HEK293T (cell line): ENCODE results near the gene TEAD3.

Source experiments
- ARNT ChIP-seq: fragments of 450-650 bp; IDR thresholded peaks from 2 replicates; pipeline ENCODE4 v1.6.1; 2017; ENCODE audit warnings: mild to moderate bottlenecking
- BHLHE40 ChIP-seq: fragments of 450-650 bp; IDR thresholded peaks from 2 replicates; pipeline ENCODE4 v1.6.1; 2016; ENCODE audit warnings: mild to moderate bottlenecking, moderate library complexity, borderline replicate concordance
- ELF4 ChIP-seq: fragments of 450-650 bp; IDR thresholded peaks from 2 replicates; pipeline ENCODE4 v1.6.1; 2017; ENCODE audit warnings: antibody characterized with exemption
- FOXA1 ChIP-seq: fragments of 450-650 bp; IDR thresholded peaks from 2 replicates; pipeline ENCODE4 v1.6.1; 2016; ENCODE audit warnings: mild to moderate bottlenecking
- FOXK2 ChIP-seq: fragments of 450-650 bp; IDR thresholded peaks from 2 replicates; pipeline ENCODE4 v1.6.1; 2016; ENCODE audit warnings: mild to moderate bottlenecking
- FOXM1 ChIP-seq: fragments of 450-650 bp; IDR thresholded peaks from 2 replicates; pipeline ENCODE4 v1.6.1; 2017; ENCODE audit warnings: mild to moderate bottlenecking, borderline replicate concordance
- HDGF ChIP-seq: fragments of 450-650 bp; IDR thresholded peaks from 2 replicates; pipeline ENCODE4 v1.6.1; 2017; ENCODE audit warnings: antibody characterized with exemption, borderline replicate concordance
- NFRKB ChIP-seq: fragments of 450-650 bp; IDR thresholded peaks from 2 replicates; pipeline ENCODE4 v1.6.1; 2016; ENCODE audit warnings: mild to moderate bottlenecking, moderate library complexity
- PKNOX1 ChIP-seq: fragments of 450-650 bp; IDR thresholded peaks from 2 replicates; pipeline ENCODE4 v1.6.1; 2016
- SP1 ChIP-seq: fragments of 450-650 bp; IDR thresholded peaks from 2 replicates; pipeline ENCODE4 v1.6.1; 2017
- SUZ12 ChIP-seq: fragments of 450-650 bp; IDR thresholded peaks from 2 replicates; pipeline ENCODE4 v1.6.1; 2016; ENCODE audit warnings: mild to moderate bottlenecking
- TARDBP ChIP-seq: fragments of 450-650 bp; IDR thresholded peaks from 2 replicates; pipeline ENCODE4 v1.6.1; 2016
- ZNF384 ChIP-seq: fragments of 450-650 bp; IDR thresholded peaks from 2 replicates; pipeline ENCODE4 v1.6.1; 2016

DNA sequence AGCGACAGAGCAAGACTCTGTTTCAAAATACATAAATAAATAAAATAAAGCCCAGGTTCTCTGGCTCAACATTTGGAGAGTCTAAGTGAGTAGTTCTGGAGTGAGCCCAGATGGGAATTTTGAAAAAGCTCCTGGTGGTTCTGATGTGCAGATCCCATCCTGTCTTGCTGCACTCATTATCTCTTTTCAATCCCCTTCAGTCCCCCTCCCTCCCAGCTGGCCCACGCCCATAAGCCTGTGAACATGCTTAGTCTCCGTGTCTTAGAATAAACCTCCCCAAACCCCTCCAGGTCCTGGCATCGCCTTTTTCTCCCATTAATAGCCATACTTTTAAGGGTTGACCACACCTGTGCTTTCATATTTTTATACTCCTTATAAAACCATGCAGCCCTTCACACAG lies 35.2 kb upstream of the TEAD3 start:
- TF ChIP-seq FOXM1 (no peak), FOXK2 (no peak), ZNF384 (no peak), PKNOX1 (no peak), ARNT (no peak), SP1 (no peak), FOXA1 (no peak), BHLHE40 (no peak), HDGF (no peak), TARDBP (no peak), ELF4 (no peak), NFRKB (no peak), SUZ12 (no peak)
